SU-DHL-6 (cell line): ENCODE measurements around the gene SYT9.

Source experiments
- H2AFZ ChIP-seq: fragments of 200-600 bp; sonication (generic); 2 replicates; pipeline ENCODE4 v1.6.1; 2014; ENCODE audit warnings: low read depth, mild to moderate bottlenecking, moderate library complexity, mixed read lengths, antibody characterized with exemption, low read length; ENCODE audit not compliant: severe bottlenecking
- H3F3A ChIP-seq: fragments of 200-600 bp; shearing (Covaris generic); 2 replicates; pipeline ENCODE4 v1.6.0; 2016; ENCODE audit warnings: antibody characterized with exemption, mild to moderate bottlenecking; ENCODE audit not compliant: insufficient read depth
- H3K27ac ChIP-seq: fragments of 200-600 bp; sonication (generic); 2 replicates; pipeline ENCODE4 v1.5.1; 2016; ENCODE audit warnings: low read depth, mild to moderate bottlenecking, low read length, moderate library complexity, mixed read lengths
- H3K27me3 ChIP-seq: fragments of 200-600 bp; sonication (generic), shearing (Covaris generic); 2 replicates; pipeline ENCODE4 v1.6.0; 2014; ENCODE audit warnings: mild to moderate bottlenecking, low read length
- H3K36me3 ChIP-seq: fragments of 200-600 bp; sonication (generic); 2 replicates; pipeline ENCODE4 v1.6.1; 2014; ENCODE audit warnings: mild to moderate bottlenecking, low read length, mixed read lengths
- H3K4me2 ChIP-seq: fragments of 300-600, 200-600 bp; shearing (Covaris generic), sonication (generic); 2 replicates; pipeline ENCODE4 v1.6.0; 2014; ENCODE audit warnings: low read length, low read depth, mild to moderate bottlenecking; ENCODE audit not compliant: poor library complexity, severe bottlenecking
- H3K4me3 ChIP-seq: fragments of 200-600 bp; sonication (generic); 2 replicates; pipeline ENCODE4 v1.5.1; 2014; ENCODE audit warnings: antibody characterized with exemption, low read length, mild to moderate bottlenecking, mixed read lengths; ENCODE audit not compliant: insufficient read depth, poor library complexity, severe bottlenecking
- H3K79me2 ChIP-seq: fragments of 200-600 bp; sonication (generic); 2 replicates; pipeline ENCODE4 v1.6.1; 2014; ENCODE audit warnings: mild to moderate bottlenecking, low read length, moderate library complexity; ENCODE audit not compliant: insufficient read depth
- H3K9ac ChIP-seq: fragments of 200-600 bp; sonication (generic); 2 replicates; pipeline ENCODE4 v1.7.0; 2014; ENCODE audit warnings: mild to moderate bottlenecking, low read length
- H3K9me2 ChIP-seq: fragments of 200-600 bp; sonication (generic); replicated peaks from 2 replicates; pipeline ENCODE4 v1.6.1; 2014; ENCODE audit warnings: low read length; ENCODE audit not compliant: insufficient read depth
- H3K9me3 ChIP-seq: fragments of 200-600 bp; sonication (generic); 2 replicates; pipeline ENCODE4 v1.6.1; 2014; ENCODE audit warnings: low read length, mixed read lengths; ENCODE audit not compliant: insufficient read depth
- H4K20me1 ChIP-seq: fragments of 200-600 bp; sonication (generic); 2 replicates; pipeline ENCODE4 v1.6.1; 2014; ENCODE audit warnings: low read depth, mild to moderate bottlenecking, antibody characterized with exemption, low read length, moderate library complexity, mixed read lengths
- EZH2phosphoT487 ChIP-seq: fragments of 200-600 bp; sonication (generic), shearing (Covaris generic); conservative IDR thresholded peaks from 2 replicates; pipeline ENCODE4 v1.6.1; 2018; ENCODE audit warnings: mild to moderate bottlenecking, antibody characterized with exemption, low read length, moderate library complexity, mixed read lengths
- TF ChIP-seq, protein P1 (sequence below): fragments of 200-600 bp; sonication (generic); IDR thresholded peaks from one replicate; pipeline ENCODE4 v1.5.1; 2017; ENCODE audit warnings: antibody characterized with exemption, mild to moderate bottlenecking, low read length, moderate library complexity; ENCODE audit not compliant: insufficient read depth, poor library complexity, severe bottlenecking

The SYT9 gene

GRCh38 chr11:7450836-7451235 is 199.1 kb downstream of the SYT9 start:
- no peak overlapping the region for H3K4me3 ChIP-seq
- H4K20me1 ChIP-seq = no peaks in the 10 kb centered on the region
- no peaks in the 10 kb centered on the region for H3K36me3 ChIP-seq
- H3K4me2 ChIP-seq = no peak overlapping the region
- H3K27ac ChIP-seq = no peak overlapping the region
- H3K27me3 ChIP-seq = no peaks in the 10 kb centered on the region
- H3K9ac ChIP-seq = no peak overlapping the region
- TF ChIP-seq EZH2phosphoT487 = no peak
- TF ChIP-seq, protein P1, sequence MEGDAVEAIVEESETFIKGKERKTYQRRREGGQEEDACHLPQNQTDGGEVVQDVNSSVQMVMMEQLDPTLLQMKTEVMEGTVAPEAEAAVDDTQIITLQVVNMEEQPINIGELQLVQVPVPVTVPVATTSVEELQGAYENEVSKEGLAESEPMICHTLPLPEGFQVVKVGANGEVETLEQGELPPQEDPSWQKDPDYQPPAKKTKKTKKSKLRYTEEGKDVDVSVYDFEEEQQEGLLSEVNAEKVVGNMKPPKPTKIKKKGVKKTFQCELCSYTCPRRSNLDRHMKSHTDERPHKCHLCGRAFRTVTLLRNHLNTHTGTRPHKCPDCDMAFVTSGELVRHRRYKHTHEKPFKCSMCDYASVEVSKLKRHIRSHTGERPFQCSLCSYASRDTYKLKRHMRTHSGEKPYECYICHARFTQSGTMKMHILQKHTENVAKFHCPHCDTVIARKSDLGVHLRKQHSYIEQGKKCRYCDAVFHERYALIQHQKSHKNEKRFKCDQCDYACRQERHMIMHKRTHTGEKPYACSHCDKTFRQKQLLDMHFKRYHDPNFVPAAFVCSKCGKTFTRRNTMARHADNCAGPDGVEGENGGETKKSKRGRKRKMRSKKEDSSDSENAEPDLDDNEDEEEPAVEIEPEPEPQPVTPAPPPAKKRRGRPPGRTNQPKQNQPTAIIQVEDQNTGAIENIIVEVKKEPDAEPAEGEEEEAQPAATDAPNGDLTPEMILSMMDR = no peak
- H2AFZ ChIP-seq = no peak overlapping the region
- no peaks in the 10 kb centered on the region for H3K9me2 ChIP-seq
- no peaks in the 10 kb centered on the region for H3K9me3 ChIP-seq
- H3K79me2 ChIP-seq = no peaks in the 10 kb centered on the region
- no peaks in the 10 kb centered on the region for H3F3A ChIP-seq

DNA sequence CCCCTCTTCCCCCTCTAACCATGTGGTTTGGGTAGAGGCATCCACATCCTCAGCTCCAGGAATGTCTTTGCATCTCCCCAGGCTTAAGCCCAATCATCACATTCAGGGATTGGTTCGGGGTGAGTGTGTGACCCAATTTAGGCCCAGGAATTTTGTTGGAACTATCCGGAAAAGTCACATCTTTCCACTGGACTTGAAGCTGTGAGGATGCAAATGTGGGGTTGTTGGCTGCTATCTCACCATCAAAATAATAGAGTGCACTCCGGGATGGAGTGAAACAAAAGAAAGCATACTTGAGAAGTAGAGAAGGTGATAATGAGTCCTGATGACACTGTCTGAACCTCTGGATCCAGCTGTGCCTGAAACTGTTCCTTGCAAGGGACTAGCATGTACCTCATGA is 199.8 kb downstream of the SYT9 start:
- no peak overlapping the region for H3K9ac ChIP-seq
- H3K27ac ChIP-seq = no peak overlapping the region
- no peaks in the 10 kb centered on the region for H3K9me3 ChIP-seq
- H3K27me3 ChIP-seq = no peaks in the 10 kb centered on the region
- no peaks in the 10 kb centered on the region for H3K36me3 ChIP-seq
- no peaks in the 10 kb centered on the region for H3F3A ChIP-seq
- no peaks in the 10 kb centered on the region for H4K20me1 ChIP-seq
- H3K9me2 ChIP-seq = no peaks in the 10 kb centered on the region
- H2AFZ ChIP-seq = no peak overlapping the region
- no peak overlapping the region for H3K4me2 ChIP-seq
- H3K79me2 ChIP-seq = no peaks in the 10 kb centered on the region
- H3K4me3 ChIP-seq = no peak overlapping the region
- TF ChIP-seq, protein P1 = no peak
- TF ChIP-seq EZH2phosphoT487 = no peak

DNA sequence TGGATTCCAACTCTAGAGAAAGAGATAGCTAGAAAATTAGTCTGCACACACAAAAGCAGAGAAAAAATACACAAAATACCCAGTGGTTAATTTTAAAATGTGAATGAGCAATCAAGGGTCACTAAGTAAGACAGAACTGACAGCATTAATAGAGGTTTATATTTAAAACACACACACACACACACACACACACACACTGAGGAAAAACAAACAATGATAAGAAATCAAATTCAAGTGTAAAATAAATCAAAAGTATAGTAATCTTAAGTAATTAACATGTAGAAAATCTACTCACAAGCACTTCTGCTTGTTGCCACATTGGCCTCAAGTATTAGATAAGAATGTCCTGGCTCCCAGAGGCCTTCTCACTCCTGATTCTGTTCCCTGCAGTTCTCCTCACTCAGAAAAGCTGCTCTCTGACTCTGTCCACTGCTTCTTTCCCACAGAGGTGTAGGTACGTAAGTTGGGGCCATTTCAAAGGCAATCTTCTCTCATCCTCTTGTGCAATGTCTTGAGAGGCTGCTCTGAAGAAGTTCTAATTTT is 200.3 kb downstream of the SYT9 start:
- Histone ChIP-seq H3K9ac (no peak overlapping the region), H3K27ac (no peak overlapping the region), H3K36me3 (no peaks in the 10 kb centered on the region), H4K20me1 (no peaks in the 10 kb centered on the region), H3K27me3 (no peaks in the 10 kb centered on the region), H3K79me2 (no peaks in the 10 kb centered on the region), H2AFZ (no peak overlapping the region), H3K4me3 (no peak overlapping the region), H3F3A (no peaks in the 10 kb centered on the region), H3K9me2 (no peaks in the 10 kb centered on the region), H3K4me2 (no peak overlapping the region), H3K9me3 (no peaks in the 10 kb centered on the region)
- TF ChIP-seq, protein P1 = no peak
- no peak for TF ChIP-seq EZH2phosphoT487
